ENCODE measurements around the gene ZNF598. TPM values are rescaled to one million over a fixed set of nuclear protein-coding genes. Genes with fewer than 3 reads are reported as not detected.
A peak's percentile ranks its signal among the peaks of the same experiment; 100 is the strongest.

The ZNF598 gene
- total and polyA plus RNA-seq, 2 of the 13 experiments (the other 11 are each of a cell fraction or from before 2014, with no cell fraction given), result 13.5 to 14.2 TPM

DNA sequence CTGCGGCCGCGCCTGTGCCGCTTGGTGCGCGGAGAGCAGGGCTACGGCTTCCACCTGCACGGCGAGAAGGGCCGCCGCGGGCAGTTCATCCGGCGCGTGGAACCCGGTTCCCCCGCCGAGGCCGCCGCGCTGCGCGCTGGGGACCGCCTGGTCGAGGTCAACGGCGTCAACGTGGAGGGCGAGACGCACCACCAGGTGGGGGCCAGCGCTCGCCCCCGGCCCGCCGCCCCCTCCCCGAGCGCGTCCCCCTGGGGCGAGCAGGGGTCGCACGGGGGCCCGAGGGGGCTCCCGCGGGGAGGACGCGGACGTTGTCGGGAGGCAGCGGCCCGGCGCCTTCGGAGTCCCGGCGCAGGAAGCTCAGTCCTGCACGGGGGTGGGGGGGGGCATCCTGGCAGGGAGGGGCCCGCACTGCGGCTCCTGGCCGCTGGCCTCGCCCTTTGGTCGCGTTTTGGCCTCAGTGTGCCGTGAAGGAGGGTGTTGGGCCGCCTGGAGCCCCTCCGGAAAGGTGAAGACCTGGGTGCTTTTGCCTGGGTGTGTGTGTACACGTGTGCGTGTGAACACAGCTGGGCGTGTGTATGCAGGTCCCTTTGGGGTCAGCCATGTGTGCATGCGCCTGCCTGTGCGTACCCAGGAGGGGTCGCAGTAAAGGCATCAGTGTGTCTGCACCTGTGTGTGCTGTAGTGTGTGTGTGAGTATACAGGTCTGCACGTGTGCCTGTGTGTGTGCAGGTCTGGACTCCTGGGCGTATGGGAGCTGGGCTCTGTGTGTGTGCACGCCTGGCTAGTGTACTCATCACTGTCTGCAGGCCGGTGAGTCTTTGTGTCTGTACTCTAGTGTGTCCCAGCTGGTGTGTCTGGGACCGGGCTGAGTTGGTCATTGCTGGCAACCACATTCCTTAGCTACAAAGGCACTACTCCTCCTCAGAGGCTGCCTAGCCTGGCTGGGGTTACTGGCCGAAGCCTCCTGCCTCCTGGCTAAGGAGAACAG is 17.7 kb upstream of the ZNF598 start (continued):
- peak; percentile 68; the same call in 1 of the 2 replicates for TF ChIP-seq ZNF646 (CRISPR knock-in tag; IDR thresholded peaks at IDR 0.05)
- TF ChIP-seq ZNF354B (CRISPR knock-in tag; IDR thresholded peaks at IDR 0.05), result no peak
- peak; percentile 56; the same call in 1 of the 2 replicates for TF ChIP-seq ZNF501 (CRISPR knock-in tag; IDR thresholded peaks at IDR 0.05)
- no peak for TF ChIP-seq U2AF2 (IDR thresholded peaks at IDR 0.05; ENCODE audit: low read depth, low read length)
- TF ChIP-seq, protein P1, sequence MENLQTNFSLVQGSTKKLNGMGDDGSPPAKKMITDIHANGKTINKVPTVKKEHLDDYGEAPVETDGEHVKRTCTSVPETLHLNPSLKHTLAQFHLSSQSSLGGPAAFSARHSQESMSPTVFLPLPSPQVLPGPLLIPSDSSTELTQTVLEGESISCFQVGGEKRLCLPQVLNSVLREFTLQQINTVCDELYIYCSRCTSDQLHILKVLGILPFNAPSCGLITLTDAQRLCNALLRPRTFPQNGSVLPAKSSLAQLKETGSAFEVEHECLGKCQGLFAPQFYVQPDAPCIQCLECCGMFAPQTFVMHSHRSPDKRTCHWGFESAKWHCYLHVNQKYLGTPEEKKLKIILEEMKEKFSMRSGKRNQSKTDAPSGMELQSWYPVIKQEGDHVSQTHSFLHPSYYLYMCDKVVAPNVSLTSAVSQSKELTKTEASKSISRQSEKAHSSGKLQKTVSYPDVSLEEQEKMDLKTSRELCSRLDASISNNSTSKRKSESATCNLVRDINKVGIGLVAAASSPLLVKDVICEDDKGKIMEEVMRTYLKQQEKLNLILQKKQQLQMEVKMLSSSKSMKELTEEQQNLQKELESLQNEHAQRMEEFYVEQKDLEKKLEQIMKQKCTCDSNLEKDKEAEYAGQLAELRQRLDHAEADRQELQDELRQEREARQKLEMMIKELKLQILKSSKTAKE (CRISPR knock-in tag; IDR thresholded peaks at IDR 0.05; ENCODE audit: borderline replicate concordance), result peak; percentile 29; the same call in 1 of the 2 replicates
- peak; percentile 43; the same call in 1 of the 2 replicates for TF ChIP-seq TBX2 (CRISPR knock-in tag; IDR thresholded peaks at IDR 0.05; ENCODE audit: borderline replicate concordance)
- peak; percentile 49 for TF ChIP-seq KDM2A (CRISPR knock-in tag; IDR thresholded peaks at IDR 0.05; ENCODE audit: borderline replicate concordance, low read depth)
- TF ChIP-seq, protein P2, sequence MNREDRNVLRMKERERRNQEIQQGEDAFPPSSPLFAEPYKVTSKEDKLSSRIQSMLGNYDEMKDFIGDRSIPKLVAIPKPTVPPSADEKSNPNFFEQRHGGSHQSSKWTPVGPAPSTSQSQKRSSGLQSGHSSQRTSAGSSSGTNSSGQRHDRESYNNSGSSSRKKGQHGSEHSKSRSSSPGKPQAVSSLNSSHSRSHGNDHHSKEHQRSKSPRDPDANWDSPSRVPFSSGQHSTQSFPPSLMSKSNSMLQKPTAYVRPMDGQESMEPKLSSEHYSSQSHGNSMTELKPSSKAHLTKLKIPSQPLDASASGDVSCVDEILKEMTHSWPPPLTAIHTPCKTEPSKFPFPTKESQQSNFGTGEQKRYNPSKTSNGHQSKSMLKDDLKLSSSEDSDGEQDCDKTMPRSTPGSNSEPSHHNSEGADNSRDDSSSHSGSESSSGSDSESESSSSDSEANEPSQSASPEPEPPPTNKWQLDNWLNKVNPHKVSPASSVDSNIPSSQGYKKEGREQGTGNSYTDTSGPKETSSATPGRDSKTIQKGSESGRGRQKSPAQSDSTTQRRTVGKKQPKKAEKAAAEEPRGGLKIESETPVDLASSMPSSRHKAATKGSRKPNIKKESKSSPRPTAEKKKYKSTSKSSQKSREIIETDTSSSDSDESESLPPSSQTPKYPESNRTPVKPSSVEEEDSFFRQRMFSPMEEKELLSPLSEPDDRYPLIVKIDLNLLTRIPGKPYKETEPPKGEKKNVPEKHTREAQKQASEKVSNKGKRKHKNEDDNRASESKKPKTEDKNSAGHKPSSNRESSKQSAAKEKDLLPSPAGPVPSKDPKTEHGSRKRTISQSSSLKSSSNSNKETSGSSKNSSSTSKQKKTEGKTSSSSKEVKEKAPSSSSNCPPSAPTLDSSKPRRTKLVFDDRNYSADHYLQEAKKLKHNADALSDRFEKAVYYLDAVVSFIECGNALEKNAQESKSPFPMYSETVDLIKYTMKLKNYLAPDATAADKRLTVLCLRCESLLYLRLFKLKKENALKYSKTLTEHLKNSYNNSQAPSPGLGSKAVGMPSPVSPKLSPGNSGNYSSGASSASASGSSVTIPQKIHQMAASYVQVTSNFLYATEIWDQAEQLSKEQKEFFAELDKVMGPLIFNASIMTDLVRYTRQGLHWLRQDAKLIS (CRISPR knock-in tag; IDR thresholded peaks at IDR 0.05), result no peak
- TF ChIP-seq JUN (CRISPR knock-in tag; IDR thresholded peaks at IDR 0.05), result no peak
- TF ChIP-seq ZNF782 (CRISPR knock-in tag; IDR thresholded peaks at IDR 0.05; ENCODE audit: borderline replicate concordance), result no peak
- TF ChIP-seq NRL (CRISPR knock-in tag; IDR thresholded peaks at IDR 0.05; ENCODE audit: borderline replicate concordance), result peak; percentile 51
- peak; percentile 66 for TF ChIP-seq CTCF (CRISPR knock-in tag; IDR thresholded peaks at IDR 0.05)

All from HepG2 (cell line).